GM18951 (cell line): ENCODE data around the gene DSCAML1.

Source experiments
- POLR2A ChIP-seq: IDR thresholded peaks from 4 replicates; pipeline ENCODE4 v1.6.1; 2011; ENCODE audit warnings: mild to moderate bottlenecking; ENCODE audit not compliant: insufficient read length, insufficient read depth; ENCODE audit errors: extremely low read depth
- in situ Hi-C: fragments of 300-500 bp; cut with MboI; formaldehyde crosslinking; loops from one replicate; pipeline ENCODE4 v1.12.0; 2022; ENCODE audit warnings: low sequenced_read_pairs, mixed read lengths, inconsistent platforms; ENCODE audit not compliant: unreplicated experiment

DSCAML1 gene

GRCh38 chr11:117426941-117427340 lies 370.1 kb downstream of the DSCAML1 start:
- in situ Hi-C loops = loop anchor here (10.0 kb wide), 1 partner anchor 378 kb away; no protein-coding TSS in a partner anchor
- TF ChIP-seq POLR2A = no peak

GRCh38 chr11:117426297-117426685 lies 370.7 kb downstream of the DSCAML1 start:
- in situ Hi-C loops = loop anchor here (10.0 kb wide), 1 partner anchor 379 kb away; no protein-coding TSS in a partner anchor

DNA sequence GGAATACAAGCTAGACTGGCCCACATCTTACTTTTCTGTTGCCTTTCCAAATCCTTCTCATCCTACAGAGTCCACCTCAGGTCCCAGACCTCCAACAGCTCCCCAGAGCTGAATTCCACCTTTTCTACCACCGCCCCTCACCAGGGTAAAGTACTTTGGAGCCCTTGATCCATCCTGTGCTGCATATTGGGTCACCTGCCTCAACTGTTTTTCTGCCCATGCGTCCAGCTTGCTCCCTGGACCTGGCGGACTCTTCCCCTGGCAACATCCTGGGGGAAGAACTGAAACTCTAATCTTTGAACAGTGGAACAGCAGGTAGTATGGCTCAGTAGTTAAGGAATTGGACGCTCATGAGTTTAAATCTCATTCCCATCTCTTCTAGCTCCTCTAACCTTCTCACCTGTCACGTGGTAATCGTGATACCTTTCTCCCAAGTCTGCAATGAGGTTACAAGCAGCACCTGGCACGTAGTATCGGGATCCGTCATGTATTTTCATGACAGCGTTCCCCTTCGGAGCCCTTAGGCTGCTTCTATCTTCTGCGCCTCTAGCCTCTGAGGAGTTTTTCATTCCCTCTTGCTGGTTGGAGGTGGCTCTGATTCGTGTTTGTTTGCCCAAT lies 371.2 kb downstream of the DSCAML1 start:
- TF ChIP-seq POLR2A = no peak
- in situ Hi-C loops = loop anchor here (10.0 kb wide), 1 partner anchor 379 kb away; no protein-coding TSS in a partner anchor

More at GRCh38 chr11:117426297-117426685, 370.7 kb downstream of the DSCAML1 start:
- TF ChIP-seq POLR2A = no peak

GRCh38 chr11:117424781-117425180 lies 372.2 kb downstream of the DSCAML1 start:
- no peak for TF ChIP-seq POLR2A
- in situ Hi-C loops = loop anchor here (10.0 kb wide), 1 partner anchor 380 kb away; no protein-coding TSS in a partner anchor

- no peak for TF ChIP-seq POLR2A
- in situ Hi-C loops = loop anchor here (10.0 kb wide), 1 partner anchor 382 kb away; no protein-coding TSS in a partner anchor
These were observed 373.9 kb downstream of the DSCAML1 start for GRCh38 chr11:117423046-117423575.

GRCh38 chr11:117421476-117421875 lies 375.5 kb downstream of the DSCAML1 start:
- no peak for TF ChIP-seq POLR2A
- in situ Hi-C loops = loop anchor here (10.0 kb wide), 1 partner anchor 383 kb away; no protein-coding TSS in a partner anchor

GRCh38 chr11:117421041-117421440 lies 376.0 kb downstream of the DSCAML1 start:
- in situ Hi-C loops = loop anchor here (10.0 kb wide), 1 partner anchor 384 kb away; no protein-coding TSS in a partner anchor
- no peak for TF ChIP-seq POLR2A

- no peak for TF ChIP-seq POLR2A
- in situ Hi-C loops = loop anchor here (10.0 kb wide), 1 partner anchor 384 kb away; no protein-coding TSS in a partner anchor
These were observed 376.4 kb downstream of the DSCAML1 start for GRCh38 chr11:117420598-117420997.

DNA sequence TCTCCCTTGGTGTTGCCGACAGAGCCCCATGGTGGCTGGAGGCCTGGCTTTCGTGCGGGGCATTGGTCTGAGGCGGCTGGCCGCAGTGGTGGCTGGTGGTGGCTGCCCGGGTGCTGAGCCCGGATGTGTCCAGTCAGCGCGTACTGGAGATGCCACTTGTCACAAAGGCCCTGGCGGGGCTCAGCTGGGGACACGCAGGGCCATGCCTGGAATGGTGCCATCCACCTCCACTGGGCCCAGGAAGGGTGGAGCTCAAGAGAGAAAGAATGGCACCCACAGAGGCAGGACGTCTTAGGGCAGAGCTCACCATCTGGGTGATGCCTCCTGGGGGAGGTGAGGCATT lies 376.9 kb downstream of the DSCAML1 start:
- no peak for TF ChIP-seq POLR2A
- in situ Hi-C loops = loop anchor here (10.0 kb wide), 1 partner anchor 385 kb away; no protein-coding TSS in a partner anchor

DNA sequence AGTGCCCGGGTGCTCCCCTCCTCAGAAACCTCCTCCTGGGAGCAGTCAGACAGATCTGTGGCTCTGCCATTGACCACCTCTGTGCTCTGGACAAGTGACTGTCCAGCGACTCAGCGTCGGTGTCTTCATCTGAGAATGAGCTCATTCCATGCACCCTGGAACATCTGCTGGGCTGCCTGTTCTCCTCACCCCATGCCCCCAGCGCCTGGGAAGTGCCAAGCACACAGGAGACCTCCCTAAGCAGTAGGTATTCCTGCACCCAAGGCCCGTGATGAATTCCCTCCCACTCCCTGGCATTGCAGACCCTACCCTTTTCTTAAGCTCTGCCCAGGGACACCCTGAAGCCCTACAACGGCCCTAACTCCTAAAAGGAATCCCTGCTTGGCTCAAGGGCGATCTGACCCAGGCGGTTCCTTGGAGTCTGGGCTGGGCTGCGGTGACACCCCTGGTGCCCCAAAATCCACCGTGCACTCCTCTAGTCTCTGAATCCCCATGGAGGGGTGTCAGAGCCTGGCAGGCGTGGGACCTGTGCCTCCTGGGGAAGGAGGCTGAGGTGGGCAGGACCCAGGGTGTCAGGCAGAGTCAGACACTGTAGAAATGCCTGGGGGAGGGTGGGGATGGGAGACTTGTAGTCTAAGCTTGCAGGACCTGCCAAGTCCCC lies 377.4 kb downstream of the DSCAML1 start:
- in situ Hi-C loops = loop anchor here (10.0 kb wide), 1 partner anchor 385 kb away; no protein-coding TSS in a partner anchor
- no peak for TF ChIP-seq POLR2A

DNA sequence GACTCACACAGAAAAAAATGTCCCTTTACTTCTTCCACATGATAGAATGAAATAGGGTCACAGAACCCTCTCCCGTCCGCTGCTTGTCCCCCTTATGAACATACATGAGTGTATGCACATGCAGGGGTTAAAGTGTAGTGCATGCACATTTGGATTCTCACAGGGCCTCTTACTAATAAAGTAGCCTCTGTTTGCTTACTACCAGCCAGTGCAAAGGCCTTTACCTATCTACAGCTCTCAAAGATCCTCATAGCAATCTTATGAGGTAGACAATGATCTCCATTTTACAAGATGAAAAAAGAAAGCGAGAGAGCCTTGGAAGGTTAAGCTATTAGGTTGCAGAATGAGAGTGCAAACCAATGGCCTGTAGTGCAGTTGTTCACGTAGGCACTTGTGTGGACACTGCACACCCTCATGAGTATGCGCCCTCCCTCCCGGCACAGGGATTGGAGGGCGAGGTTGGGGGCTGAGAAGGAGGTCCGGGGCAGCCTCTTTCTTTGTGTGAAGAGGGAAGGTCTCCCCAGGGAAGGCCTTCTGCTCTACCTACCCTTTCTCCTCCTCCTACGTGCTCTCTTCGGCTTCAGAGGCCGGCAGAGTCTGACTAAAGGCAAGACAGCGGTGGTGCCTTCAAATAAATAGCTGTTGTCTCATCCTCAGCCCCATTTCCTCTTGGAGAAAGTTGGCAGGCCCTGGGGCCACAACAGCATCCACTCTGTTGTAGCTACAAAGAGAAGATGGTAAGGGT lies 378.1 kb downstream of the DSCAML1 start:
- TF ChIP-seq POLR2A = no peak

GRCh38 chr11:117417856-117418255 lies 379.2 kb downstream of the DSCAML1 start:
- in situ Hi-C loops = no loop called here

More for the DNA sequence above, 378.1 kb downstream of the DSCAML1 start:
- in situ Hi-C loops = no loop called here

GRCh38 chr11:117417342-117417741 lies 379.7 kb downstream of the DSCAML1 start:
- TF ChIP-seq POLR2A = no peak

More at GRCh38 chr11:117417856-117418255, 379.2 kb downstream of the DSCAML1 start:
- no peak for TF ChIP-seq POLR2A

More at GRCh38 chr11:117417342-117417741, 379.7 kb downstream of the DSCAML1 start:
- in situ Hi-C loops = no loop called here
